Neural cell (in vitro differentiated cells): ENCODE results near the gene TFAP2C. TPM values are rescaled to one million over a fixed set of nuclear protein-coding genes. Genes with fewer than 3 reads are reported as not detected.

Experiments used
- H2AFZ ChIP-seq: fragments of 200-600, 300-800 bp; sonication (generic), shearing (Covaris generic); 2 replicates; pipeline ENCODE4 v1.6.0; 2014; ENCODE audit warnings: low read depth, mild to moderate bottlenecking, antibody characterized with exemption, low read length, moderate library complexity
- H3F3A ChIP-seq: fragments of 200-600 bp; shearing (Covaris generic); 2 replicates; pipeline ENCODE4 v1.6.1; 2016; ENCODE audit warnings: mild to moderate bottlenecking, moderate library complexity, mixed read lengths, antibody characterized with exemption, low read length; ENCODE audit not compliant: insufficient read depth, poor library complexity, severe bottlenecking
- H3K27ac ChIP-seq: fragments of 200-600, 300-800 bp; sonication (generic), shearing (Covaris generic); 2 replicates; pipeline ENCODE4 v1.5.1; 2014; ENCODE audit warnings: mild to moderate bottlenecking, low read length, moderate library complexity
- H3K27me3 ChIP-seq: fragments of 300-800, 200-600 bp; sonication (generic), shearing (Covaris generic); 2 replicates; pipeline ENCODE4 v1.6.0; 2014; ENCODE audit warnings: mild to moderate bottlenecking, low read depth, low read length, moderate library complexity; ENCODE audit not compliant: insufficient read depth
- H3K36me3 ChIP-seq: fragments of 300-800, 200-600 bp; sonication (generic), shearing (Covaris generic); 2 replicates; pipeline ENCODE4 v1.5.1; 2014; ENCODE audit warnings: mild to moderate bottlenecking, antibody characterized with exemption, low read length, moderate library complexity; ENCODE audit not compliant: insufficient read depth
- H3K4me2 ChIP-seq: fragments of 300-800, 200-600 bp; sonication (generic), shearing (Covaris generic); 2 replicates; pipeline ENCODE4 v1.6.0; 2014; ENCODE audit warnings: mild to moderate bottlenecking, low read length
- H3K4me3 ChIP-seq: fragments of 300-800, 200-600 bp; sonication (generic), shearing (Covaris generic); 2 replicates; pipeline ENCODE4 v1.5.1; 2014; ENCODE audit warnings: mild to moderate bottlenecking, low read length, moderate library complexity
- H3K79me2 ChIP-seq: fragments of 200-600 bp; shearing (Covaris generic); replicated peaks from 2 replicates; pipeline ENCODE4 v1.6.0; 2014; ENCODE audit warnings: mild to moderate bottlenecking, low read length, moderate library complexity; ENCODE audit not compliant: insufficient read depth
- H3K9ac ChIP-seq: fragments of 300-800, 200-600 bp; sonication (generic), shearing (Covaris generic); 2 replicates; pipeline ENCODE4 v1.6.1; 2016; ENCODE audit warnings: mild to moderate bottlenecking, low read length, mixed read lengths
- H3K9me2 ChIP-seq: fragments of 200-600 bp; shearing (Covaris generic); 2 replicates; pipeline ENCODE4 v1.6.1; 2016; ENCODE audit warnings: mild to moderate bottlenecking, low read length, mixed read lengths; ENCODE audit not compliant: insufficient read depth
- H3K9me3 ChIP-seq: fragments of 200-600, 300-800 bp; sonication (generic), shearing (Covaris generic); 2 replicates; pipeline ENCODE4 v1.6.1; 2016; ENCODE audit warnings: mild to moderate bottlenecking, mixed run types, low read length, moderate library complexity, mixed read lengths
- H4K20me1 ChIP-seq: fragments of 200-600 bp; shearing (Covaris generic); 2 replicates; pipeline ENCODE4 v1.6.1; 2016; ENCODE audit warnings: mild to moderate bottlenecking, mixed run types; ENCODE audit not compliant: insufficient read depth
- CTCF ChIP-seq: fragments of 450-650 bp; IDR thresholded peaks from 2 replicates; pipeline ENCODE4 v1.5.1; 2014; ENCODE audit warnings: antibody characterized with exemption, mild to moderate bottlenecking, moderate library complexity; ENCODE audit not compliant: poor library complexity, severe bottlenecking
- EP300 ChIP-seq: fragments of 450-650 bp; conservative IDR thresholded peaks from 2 replicates; pipeline ENCODE4 v1.6.1; 2014; ENCODE audit warnings: antibody characterized with exemption, mild to moderate bottlenecking, moderate library complexity; ENCODE audit not compliant: poor library complexity, severe bottlenecking
- EZH2 ChIP-seq: fragments of 200-600, 300-800 bp; shearing (Covaris generic), sonication (generic); IDR thresholded peaks from 2 replicates; pipeline ENCODE4 v1.6.1; 2014; ENCODE audit warnings: antibody characterized with exemption, low read length, borderline replicate concordance, mild to moderate bottlenecking; ENCODE audit not compliant: insufficient read depth, poor library complexity, severe bottlenecking
- MXI1 ChIP-seq: fragments of 450-650 bp; conservative IDR thresholded peaks from 2 replicates; pipeline ENCODE4 v1.6.1; 2014; ENCODE audit warnings: antibody characterized with exemption, mild to moderate bottlenecking; ENCODE audit not compliant: poor library complexity, severe bottlenecking
- POLR2AphosphoS5 ChIP-seq: IDR thresholded peaks from 2 replicates; pipeline ENCODE4 v1.6.1; 2012
- RAD21 ChIP-seq: fragments of 450-650 bp; conservative IDR thresholded peaks from 2 replicates; pipeline ENCODE4 v1.6.1; 2014; ENCODE audit warnings: antibody characterized with exemption, mild to moderate bottlenecking, moderate library complexity
- REST ChIP-seq: IDR thresholded peaks from 2 replicates; pipeline ENCODE4 v1.6.1; 2012; ENCODE audit warnings: borderline replicate concordance
- SMC3 ChIP-seq: fragments of 450-650 bp; conservative IDR thresholded peaks from 2 replicates; pipeline ENCODE4 v1.6.1; 2014; ENCODE audit warnings: antibody characterized with exemption, mild to moderate bottlenecking, moderate library complexity; ENCODE audit not compliant: poor library complexity
- TAF1 ChIP-seq: IDR thresholded peaks from 2 replicates; pipeline ENCODE4 v1.6.1; 2012; ENCODE audit warnings: low read depth
- polyA plus RNA-seq: library from polyadenylated mRNA; depleted of rRNA; stranded (reverse); fragments of >200 nt; gene quantifications from 2 replicates; pipeline ENCODE4 v1.2.3, GENCODE V29; 2014

Gene TFAP2C
- polyA plus RNA-seq, 1 donor from 2014 or later: not detected

- peaks cover 99% of the 10 kb centered on the region for H3K27me3 ChIP-seq
- H2AFZ ChIP-seq: no peak overlapping the region
- no peak overlapping the region for H3K4me2 ChIP-seq
- TF ChIP-seq MXI1 (no peak), EP300 (no peak), POLR2AphosphoS5 (no peak), TAF1 (no peak), SMC3 (no peak), CTCF (no peak), REST (no peak), EZH2 (no peak), RAD21 (no peak)
- H4K20me1 ChIP-seq: no peaks in the 10 kb centered on the region
- H3F3A ChIP-seq: no peaks in the 10 kb centered on the region
- H3K79me2 ChIP-seq: no peaks in the 10 kb centered on the region
- H3K27ac ChIP-seq: no peak overlapping the region
- H3K9ac ChIP-seq: no peak overlapping the region
- no peaks in the 10 kb centered on the region for H3K9me3 ChIP-seq
- H3K4me3 ChIP-seq: no peak overlapping the region
- H3K36me3 ChIP-seq: no peaks in the 10 kb centered on the region
- no peaks in the 10 kb centered on the region for H3K9me2 ChIP-seq
Observed at GRCh38 chr20:56631990-56632327, 2.9 kb downstream of the TFAP2C start.

GRCh38 chr20:56634307-56634706 is 5.2 kb downstream of the TFAP2C start:
- H3K27me3 ChIP-seq: peaks cover 80% of the 10 kb centered on the region
- H3K9ac ChIP-seq: no peak overlapping the region

More at GRCh38 chr20:56634307-56634706, 5.2 kb downstream of the TFAP2C start:
- Histone ChIP-seq H4K20me1 (no peaks in the 10 kb centered on the region), H3F3A (no peaks in the 10 kb centered on the region), H3K27ac (no peak overlapping the region), H3K4me2 (no peak overlapping the region), H2AFZ (no peak overlapping the region), H3K36me3 (no peaks in the 10 kb centered on the region), H3K79me2 (no peaks in the 10 kb centered on the region), H3K9me3 (no peaks in the 10 kb centered on the region), H3K9me2 (no peaks in the 10 kb centered on the region), H3K4me3 (no peak overlapping the region)
- TF ChIP-seq TAF1: no peak
- no peak for TF ChIP-seq REST
- TF ChIP-seq POLR2AphosphoS5: no peak
- TF ChIP-seq CTCF: no peak
- TF ChIP-seq EZH2: no peak
- TF ChIP-seq EP300: no peak
- no peak for TF ChIP-seq MXI1
- TF ChIP-seq RAD21: no peak
- TF ChIP-seq SMC3: no peak
